HL-60/S4 treated with retinoic acid at 250 ng/mL for 4 days and 3 days (cell line): ENCODE measurements around the gene SIPA1L3.

Source experiments
- in situ Hi-C: fragments of 300-500 bp; cut with MboI; formaldehyde crosslinking; loops from 2 replicates; pipeline ENCODE4 v1.7.0; 2022; ENCODE audit warnings: low sequenced_read_pairs

SIPA1L3 gene

DNA sequence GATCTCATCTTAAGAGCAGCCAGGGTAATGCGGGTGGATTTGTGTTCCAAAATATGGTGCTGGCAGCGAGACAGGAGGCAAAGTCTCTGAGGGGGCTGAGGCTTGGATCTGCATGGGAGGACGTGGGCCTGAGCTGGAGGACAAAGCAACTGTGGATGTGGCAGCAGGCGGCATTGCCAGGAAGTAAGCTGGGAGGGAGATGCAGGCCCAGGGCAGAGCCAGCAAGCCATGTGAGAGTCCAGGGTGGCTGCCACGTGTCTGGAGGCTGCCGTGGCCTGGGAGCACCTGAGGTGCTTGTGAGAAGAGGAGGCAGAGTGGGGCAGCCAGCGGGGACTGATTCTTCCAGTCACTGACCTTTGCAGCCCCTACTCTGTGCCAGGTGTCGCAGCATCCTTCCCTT, 265.0 kb downstream of the SIPA1L3 start:
- in situ Hi-C loops = no loop called here

DNA sequence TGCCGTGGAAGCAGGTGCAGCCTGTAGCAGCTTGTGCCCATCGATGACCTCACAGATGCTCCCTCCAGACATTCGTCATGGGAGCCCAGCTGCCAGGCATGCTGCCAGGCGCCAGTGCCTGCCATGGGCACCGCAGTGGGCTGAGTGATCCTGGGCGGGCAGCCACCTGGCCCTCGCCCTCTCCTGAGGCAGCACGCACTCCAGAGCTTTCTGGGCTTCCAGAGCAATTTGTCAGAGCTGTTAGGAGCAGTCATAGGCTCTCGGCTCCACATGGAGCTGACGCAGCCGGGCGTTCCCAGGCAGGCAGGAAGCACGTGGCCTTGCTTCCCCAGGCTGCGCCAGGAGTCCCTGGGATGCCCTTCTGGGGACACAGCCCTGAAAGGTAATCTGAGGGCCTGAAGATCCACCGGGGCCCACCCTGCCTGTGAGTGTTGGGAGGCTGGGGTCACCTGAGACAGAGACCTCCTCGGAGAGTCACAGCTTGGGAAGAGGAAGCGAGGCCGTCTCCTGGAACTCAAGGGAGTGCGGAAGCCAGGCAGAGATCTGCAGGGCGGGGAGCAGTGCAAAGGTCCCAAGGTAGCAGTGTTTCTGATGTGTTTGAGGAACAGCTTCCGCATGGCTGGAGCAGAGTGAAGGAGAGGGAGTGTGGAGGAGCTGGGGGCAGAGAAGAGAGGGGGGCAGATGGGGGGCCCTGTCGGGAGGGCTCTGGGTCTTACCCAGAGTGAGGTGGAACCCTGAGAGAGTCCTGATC, 266.5 kb downstream of the SIPA1L3 start:
- in situ Hi-C loops = no loop called here

DNA sequence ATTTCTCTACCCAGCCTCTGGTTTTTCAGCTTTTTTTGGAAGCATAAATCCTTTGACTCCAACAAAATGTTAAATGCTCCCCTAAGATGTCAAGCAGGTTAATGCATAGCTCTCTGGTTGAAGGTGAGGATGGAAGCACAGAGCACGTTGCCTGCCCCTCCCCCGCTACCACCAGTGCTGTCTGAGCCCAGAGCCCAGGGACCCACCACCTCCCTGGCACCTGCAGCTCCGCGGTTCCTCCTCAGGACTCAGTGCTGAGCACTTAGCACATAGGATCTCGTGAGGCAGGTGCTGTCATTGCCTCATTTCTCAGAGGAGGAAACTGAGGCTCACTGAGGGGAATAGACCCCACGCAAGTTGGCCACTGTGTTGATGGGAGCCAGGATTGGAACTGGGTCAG, 268.4 kb downstream of the SIPA1L3 start:
- in situ Hi-C loops = no loop called here

DNA sequence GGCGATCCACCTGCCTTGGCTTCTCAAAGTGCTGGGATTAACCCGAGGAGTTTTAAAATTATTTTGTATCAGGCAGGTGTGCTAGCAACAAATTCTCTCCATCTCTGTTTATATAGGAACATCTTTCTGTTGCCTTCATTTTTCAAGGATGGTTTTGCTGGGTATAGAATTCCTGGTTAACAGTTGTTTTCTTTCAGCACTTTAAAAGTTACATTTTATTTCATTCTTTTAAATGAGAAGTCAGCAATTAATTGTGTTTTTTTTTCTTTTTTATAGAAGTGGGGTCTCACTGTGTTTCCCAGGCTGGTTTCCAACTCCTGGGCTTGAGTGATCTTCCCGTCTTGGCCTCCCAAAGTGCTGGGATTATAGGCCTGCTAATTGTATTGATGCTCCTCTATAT, 273.1 kb downstream of the SIPA1L3 start:
- in situ Hi-C loops = no loop called here

DNA sequence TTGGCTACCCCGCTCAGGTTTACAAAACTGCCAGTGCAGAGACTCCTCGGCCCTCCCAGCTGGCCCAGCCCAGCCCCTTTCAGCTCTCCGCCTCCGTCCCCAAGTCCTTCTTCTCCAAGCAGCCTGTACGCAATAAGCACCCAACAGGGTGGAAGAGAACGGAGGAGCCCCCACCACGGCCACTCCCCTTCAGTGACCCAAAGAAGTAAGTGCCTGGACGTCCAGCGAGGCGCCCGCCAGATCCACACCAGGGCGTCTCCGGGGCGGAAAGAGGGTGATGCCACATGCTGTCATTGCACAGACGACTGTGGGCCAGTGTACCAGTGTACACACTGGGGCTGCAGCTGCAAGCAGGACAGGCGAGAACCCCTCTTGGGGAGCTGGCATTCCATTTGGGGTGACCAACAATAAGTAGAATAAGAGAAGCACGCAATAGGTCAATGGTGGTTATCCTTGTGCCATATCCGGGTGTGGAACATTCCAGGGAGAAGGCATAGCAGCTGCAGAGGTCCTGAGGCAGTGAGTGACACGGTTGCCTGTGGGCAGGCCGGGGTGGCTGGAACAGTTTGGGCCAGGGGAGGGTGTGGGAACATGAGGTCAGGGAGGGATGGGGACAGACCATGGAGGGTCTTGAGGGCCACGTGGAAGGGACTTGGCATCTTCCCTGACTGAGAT, 275.7 kb downstream of the SIPA1L3 start:
- in situ Hi-C loops = no loop called here

DNA sequence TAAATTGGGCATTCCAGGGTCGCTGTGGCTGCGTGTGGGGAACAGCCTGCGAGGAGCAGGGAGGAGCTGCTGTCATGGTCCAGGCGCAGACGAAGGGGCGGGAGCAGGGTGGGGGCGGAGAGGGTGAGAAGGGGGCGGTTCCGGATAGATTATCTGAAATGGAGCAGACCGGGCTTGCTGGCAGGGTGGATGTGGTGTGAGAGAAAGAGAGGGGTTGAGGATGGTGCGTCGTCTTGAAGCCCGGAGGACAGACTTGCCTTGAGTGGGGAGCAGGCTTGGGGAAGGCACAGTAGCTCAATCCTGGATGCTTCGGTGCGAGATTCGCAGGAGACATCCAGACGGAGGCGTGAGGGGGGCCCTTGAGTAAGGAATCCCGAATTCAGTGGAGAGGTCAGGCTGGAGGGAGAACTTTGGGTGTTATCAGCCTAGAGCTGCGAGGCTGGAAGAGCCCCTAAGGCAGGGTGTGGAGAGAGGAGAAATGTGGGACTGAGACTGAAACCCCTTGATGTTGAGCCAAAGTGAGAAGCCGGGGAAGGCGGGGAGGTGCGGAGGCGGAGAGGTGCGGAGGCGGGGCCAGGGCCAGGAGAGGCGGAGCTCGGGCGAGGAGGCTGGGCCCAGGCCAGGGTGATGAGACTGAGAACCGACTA, 276.4 kb downstream of the SIPA1L3 start:
- in situ Hi-C loops = no loop called here

DNA sequence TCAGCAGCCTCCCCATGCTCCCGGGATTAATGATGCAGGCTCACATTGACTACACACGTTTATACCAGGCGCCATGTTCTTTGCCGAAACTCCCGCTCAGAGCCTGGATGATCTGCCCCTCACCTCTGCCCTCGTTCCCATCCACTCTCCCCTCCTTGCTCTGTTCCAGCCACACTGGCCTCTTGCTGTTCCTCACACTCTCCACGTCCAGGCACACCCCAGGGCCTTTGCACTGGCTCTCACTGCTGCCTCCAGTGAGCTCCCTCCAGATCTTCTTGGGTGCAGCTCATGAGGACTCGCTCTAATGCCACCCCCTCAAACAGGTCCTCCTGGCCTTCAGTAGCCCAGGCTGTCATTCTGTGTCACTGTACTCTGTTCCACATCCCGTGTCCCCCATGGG, 277.8 kb downstream of the SIPA1L3 start:
- in situ Hi-C loops = no loop called here

DNA sequence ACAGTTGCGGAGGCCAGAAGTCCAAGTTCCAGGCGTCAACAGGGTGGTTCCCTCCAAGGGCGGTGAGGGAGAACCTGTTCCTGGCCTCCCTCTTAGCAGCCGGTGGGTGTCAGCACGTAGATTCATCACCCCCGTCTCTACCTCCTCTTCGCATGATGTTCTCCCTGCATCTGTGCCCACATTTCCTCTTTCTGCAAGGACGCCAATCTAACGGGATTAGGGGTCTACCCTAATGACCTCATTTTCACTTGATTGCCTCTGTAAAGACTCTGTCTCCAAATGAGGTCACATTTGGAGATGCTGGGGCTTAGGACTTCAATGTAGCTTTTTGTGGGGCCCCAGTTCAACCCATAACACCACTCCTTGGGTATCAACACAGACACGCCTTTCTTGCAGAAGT, 278.6 kb downstream of the SIPA1L3 start:
- in situ Hi-C loops = no loop called here

DNA sequence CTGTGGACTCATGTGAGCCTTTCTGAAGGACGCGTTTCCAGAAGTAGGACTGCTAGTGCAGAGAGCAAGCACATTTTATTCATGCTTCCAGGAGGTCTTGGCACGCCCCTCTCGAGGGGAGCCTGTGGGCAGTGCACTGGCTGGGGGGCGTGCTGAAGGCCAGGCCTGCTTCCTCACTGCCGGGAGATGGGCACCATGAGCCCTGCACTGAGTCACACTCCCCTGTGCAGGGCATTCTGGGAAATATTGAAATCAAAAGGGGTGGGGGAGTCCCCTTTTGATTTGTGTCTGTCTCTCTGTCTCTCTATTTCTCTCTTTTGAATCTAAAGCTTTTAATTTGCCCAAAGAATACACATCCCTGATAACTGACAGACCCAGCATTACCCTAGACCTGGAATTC, 283.1 kb downstream of the SIPA1L3 start:
- in situ Hi-C loops = no loop called here

DNA sequence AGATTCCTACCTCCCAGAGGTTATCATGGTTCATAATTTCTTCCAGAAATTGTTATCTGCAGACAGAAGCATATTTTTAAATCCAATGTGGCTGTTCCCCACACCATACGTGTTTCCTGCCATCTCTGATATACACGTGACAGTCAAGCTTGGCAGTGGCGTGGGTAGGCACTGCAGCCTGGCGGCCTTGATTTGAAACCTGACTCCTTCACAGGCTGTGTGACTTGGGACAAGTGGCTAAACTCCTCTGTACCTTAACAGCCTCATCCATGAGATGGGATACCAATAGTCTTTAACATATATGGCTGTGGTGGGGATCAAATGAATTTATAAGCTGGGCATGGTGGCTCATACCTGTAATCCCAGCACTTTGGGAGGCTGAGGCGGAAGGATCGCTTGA, 283.8 kb downstream of the SIPA1L3 start:
- in situ Hi-C loops = no loop called here

DNA sequence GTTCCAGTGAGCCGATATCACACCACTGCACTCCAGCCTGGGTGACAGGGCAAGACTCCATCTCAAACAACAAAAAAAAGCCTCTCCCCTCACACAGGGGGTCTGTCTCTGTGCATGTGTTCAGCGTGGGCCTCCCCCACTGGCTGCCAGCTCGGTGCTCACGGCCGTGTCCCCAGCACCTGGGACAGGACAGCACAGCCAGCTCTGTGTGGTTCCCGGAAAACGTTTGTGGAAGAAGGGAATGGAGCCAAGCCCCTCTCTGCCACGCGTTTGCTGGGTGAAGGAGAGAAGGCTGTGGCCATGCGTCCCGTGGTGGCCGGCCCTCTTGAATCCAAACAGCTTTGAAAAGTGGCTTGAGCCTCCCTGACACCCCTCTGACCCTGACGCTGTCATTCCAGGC, 284.7 kb downstream of the SIPA1L3 start:
- in situ Hi-C loops = no loop called here

DNA sequence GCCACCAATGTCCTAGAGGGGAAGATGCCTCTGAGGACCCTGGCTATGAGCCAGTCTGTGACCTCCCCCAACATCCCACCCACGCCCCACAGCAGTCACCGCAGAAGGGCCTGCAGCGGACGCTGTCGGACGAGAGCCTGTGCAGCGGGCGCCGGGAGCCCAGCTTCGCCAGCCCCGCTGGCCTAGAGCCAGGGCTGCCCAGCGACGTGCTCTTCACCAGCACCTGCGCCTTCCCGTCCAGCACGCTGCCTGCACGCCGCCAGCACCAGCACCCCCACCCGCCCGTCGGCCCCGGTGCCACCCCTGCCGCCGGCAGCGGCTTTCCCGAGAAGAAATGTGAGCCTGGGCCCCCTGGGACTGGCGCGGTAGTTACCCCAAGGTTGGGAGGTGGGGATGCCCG, 286.4 kb downstream of the SIPA1L3 start:
- in situ Hi-C loops = no loop called here

DNA sequence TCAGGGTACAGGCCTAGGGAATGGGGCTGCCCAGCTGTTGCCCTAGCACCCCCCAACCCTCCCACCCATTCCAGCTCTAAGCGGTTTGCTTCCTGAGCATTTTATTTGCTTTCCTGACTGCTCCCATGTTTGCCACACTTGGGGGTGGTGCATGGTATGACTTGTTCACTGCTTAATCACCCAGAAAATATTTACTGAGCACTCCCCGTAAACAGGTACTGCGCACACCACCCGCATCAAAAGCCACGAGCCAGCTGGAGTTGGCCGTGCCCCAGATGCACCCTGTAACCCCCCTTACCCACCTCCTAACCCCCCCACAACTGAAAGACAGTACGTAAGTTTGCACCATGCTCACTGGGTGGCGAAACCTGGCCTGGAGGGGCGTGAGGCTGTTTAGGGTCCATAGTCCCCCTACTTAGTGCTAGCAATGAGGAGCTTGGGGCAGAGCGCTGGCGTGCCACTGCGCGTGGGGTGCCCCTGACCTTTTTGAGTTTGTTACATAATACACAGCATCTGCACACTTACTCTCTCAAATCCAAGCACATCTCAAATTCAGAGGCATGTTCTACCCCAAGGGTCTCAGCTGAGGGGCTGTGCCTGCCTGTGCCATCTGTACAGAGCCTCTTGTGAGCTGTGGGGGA, 287.2 kb downstream of the SIPA1L3 start:
- in situ Hi-C loops = no loop called here

DNA sequence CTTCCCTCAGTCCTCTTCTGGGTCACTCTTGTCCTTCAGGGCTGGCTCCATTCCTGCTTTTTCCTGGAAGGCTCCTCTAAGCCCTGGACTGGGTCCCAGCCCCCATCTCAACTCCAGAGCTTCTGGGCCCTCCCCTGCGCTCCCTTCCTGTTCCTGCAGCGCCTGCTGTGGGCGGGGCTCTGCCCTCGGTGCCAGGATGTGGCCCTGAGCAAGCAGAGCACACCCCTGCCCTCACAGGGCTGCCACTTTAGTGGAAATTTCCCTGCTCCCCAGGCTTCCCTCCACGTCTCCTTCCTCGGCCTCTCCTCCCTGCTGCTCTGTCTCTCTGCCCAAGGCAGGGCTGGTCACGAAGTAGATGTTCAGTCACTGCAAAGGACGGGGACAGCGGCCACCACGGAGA, 288.2 kb downstream of the SIPA1L3 start:
- in situ Hi-C loops = no loop called here

DNA sequence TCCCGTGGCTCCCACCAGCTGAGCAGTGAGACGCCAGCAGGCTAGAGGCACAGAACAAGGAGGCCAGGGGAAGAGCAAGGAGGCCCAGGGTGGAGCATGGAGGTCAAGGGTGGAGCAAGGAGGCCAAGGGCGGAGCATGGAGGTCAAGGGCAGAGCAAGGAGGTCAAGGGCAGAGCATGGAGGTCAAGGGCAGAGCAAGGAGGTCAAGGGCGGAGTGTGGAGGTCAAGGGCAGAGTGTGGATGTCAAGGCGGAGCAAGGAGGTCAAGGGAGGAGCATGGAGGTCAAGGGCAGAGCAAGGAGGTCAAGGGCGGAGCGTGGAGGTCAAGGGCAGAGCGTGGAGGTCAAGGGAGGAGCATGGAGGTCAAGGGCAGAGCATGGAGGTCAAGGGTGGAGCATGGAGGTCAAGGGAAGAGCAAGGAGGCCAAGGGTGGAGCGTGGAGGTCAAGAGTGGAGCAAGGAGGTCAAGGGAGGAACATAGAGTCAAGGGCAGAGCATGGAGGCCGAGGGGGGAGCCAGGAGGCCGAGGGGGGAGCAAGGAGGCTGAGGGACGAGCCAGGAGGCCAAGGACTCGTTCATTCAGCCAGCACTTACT, 289.3 kb downstream of the SIPA1L3 start:
- in situ Hi-C loops = no loop called here

DNA sequence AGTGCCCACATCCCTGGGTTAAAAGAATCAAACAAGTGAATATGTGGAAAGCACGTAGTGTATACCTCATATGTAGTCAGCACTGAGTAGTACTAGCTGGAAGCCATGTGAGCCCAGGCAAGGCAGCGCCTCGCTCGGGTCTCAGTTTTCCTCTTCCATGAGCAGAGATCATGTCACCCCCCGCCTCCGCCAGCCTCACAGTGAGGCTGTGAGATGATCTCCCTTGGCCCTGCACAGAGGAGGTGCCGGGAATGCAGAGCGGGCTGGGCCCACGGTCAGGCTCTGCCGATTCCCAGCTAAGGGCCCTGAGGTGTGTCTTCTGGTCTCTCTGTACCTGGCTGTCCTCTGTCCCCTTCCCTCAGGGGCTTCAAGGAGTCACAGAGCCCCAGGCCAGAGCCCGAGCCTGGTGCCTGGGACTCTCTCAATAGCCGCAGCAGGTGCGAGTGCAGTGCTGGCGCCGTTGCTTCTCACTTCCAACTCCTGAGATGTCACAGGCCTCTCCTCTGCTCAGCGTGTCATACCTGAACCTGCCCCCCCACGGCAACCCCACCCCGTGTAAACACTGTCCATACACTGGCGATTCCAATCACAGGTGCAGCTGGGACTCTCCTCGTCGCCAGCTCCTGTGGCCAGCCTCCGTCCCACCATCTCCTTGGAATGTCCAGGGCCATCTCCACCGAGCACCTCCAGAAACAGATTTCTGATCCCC, 290.1 kb downstream of the SIPA1L3 start:
- in situ Hi-C loops = no loop called here

DNA sequence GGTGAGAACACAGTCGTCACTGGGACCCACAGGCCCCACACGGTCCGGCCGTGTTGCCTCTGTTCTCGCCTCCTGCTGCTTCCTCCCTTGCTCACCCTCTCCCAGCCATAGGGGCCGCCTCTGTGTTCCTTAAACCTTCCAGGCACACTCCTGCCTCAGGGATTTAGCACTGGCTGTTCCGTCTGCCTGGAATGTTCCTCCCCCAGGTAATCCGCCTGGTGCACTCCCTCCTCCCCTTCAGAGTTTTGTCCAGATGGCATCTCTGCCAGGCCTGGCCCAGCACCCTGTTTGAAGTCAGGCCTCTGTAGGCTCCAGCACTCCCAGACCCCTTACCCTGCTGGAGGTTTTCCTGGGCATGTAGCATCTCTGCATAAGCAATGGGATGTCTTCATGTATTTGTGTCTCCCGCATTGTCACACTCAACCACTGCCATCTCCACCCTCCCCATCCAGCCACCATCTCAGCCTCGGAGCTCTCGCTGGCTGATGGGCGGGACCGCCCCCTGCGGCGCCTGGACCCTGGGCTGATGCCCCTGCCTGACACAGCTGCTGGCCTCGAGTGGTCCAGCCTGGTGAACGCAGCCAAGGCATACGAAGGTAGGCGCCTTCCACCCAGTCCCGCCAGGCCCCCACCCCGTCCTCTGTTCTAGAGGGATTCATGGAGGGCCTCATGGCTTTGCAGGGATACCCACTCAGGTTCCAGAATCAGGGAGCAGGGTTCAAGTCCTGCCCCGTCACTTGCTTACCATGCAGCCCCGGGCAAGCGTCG, 291.1 kb downstream of the SIPA1L3 start:
- in situ Hi-C loops = no loop called here

DNA sequence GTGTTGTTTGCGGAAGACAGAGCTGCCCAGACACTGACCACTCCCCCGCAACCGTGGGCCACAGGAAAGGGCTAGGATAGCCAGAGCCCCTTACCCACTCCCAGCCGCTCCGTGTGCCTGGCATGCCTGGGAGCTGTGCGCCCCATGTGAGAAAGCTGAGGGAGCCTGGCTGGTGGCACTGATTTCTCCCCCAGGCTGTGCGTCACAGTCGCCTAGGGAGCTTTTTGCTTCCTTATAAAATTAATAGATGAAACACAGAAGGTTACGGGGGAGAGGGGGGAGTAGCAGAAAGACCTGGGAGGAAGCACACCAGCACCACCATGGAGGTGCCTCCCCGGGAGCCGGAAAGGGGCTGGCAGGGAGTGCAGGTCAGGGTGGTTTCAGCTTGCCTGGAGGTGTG, 292.3 kb downstream of the SIPA1L3 start:
- in situ Hi-C loops = no loop called here

DNA sequence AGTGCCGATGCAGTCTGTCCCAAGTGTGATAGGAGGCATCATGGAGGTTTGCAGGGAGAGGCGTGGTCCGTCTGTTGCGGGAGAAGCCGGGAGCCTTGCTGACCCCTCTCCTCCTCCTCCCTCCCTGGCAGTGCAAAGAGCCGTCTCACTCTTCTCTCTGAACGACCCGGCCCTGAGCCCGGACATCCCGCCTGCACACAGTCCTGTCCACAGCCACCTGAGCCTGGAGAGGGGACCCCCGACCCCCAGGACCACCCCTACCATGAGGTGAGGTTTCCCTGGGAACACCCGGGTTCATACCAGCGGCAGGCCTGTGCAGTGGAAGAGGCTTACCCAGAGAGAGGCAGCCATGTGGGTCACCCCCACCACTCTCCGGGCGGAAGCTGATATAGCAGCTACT, 294.7 kb downstream of the SIPA1L3 start:
- in situ Hi-C loops = no loop called here

DNA sequence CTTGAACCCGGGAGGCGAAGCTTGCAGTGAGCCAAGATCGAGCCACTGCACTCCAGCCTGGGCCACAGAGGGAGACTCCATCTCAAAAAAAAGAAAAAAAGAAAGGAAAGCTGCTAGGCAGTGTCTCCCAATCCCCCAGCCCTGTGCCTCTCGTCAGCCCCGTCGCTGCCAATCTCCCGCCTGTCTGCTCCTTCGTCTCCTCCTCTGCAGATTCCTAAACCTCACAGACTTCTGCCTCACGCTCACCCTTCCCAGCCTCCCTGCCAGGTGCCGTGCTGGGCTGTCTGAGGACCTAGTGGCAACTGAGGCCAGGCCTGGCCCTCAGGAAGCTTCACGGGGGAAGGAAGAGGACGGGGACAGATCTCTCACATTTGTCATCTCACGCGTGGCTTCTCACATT, 295.5 kb downstream of the SIPA1L3 start:
- in situ Hi-C loops = no loop called here
